ENCODE results near the gene NTRK2. TPM values are rescaled to one million over a fixed set of nuclear protein-coding genes. Genes with fewer than 3 reads are reported as not detected.

NTRK2 gene
- total RNA-seq, 5 donors from 2014 or later (not counting 1 experiment from before 2014, with no cell fraction given): 0.05 to 0.39 (median 0.12) TPM; not detected in 1

DNA sequence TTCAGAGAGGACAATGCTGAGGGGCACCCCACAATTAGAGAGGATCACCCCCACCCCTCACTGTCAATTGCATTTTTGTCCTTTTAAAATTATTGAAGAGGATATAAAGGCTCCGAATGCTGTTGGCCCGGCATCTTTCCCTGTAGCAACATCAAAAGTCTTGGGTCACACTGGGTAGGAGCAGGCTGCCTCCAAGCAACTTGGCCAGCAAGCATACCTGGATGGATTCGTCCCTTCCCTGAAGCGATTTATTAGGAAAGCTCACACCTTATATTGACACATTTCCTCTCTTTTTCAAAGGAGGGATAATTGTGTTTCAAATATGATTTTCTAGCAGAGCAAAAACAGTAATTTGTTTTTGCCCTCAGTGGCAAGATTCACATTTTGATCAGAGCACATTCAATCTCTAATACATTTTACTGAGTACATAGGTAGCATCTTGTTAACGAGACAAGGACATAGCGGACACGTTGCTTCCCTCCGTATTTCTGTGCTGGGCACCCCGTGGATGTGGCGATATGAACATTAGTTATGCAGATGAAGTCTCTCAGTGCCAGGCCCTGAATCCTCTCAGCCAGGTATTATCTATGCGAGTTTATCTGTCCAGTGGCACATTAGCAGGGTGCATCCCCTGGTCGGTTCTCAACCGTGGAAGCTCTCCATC, 321.5 kb downstream of the NTRK2 start:
- Histone ChIP-seq H3K4me1 (ENCODE audit: control insufficient read depth in 1 of 2, extremely low read depth in 1 of 2, insufficient read depth in 2 of 2, low read length in 2 of 2) (no peaks in the 10 kb centered on the region), H3K36me3 (ENCODE audit: control insufficient read depth in 2 of 2, extremely low read depth in 1 of 2, insufficient read depth in 1 of 2, low read length in 1 of 2) (no peaks in the 10 kb centered on the region), H3K27ac (ENCODE audit: low read length) (no peak overlapping the region), H3K27me3 (replicated peaks in 1 of 2; ENCODE audit: control insufficient read depth in 2 of 2, extremely low read depth in 1 of 2, insufficient read depth in 2 of 2, low read length in 1 of 2) (peaks cover 0 to 4% of the 10 kb centered on the region in 2 experiments), H3K4me3 (ENCODE audit: control insufficient read depth in 1 of 2, extremely low read depth in 1 of 2, low read length in 1 of 2) (no peak overlapping the region), H3K9me3 (no peaks in the 10 kb centered on the region)
- ChIA-PET POLR2A (no interaction called here), CTCF (interaction anchor here in 1 of 2 donors (0.5 kb wide), 1 partner anchor 619 kb away, joined by 3 read pairs; no protein-coding TSS in a partner anchor)
- no peaks in the 10 kb centered on the region for H3K4me1 Mint-ChIP-seq
- no peak for DNase-seq
- no peak overlapping the region for H3K4me3 Mint-ChIP-seq
- 94% methylated on average over 9 of the region's 13 CpGs for WGBS (ENCODE audit: insufficient coverage)
- no peaks in the 10 kb centered on the region for H3K36me3 Mint-ChIP-seq
- ATAC-seq (replicated peaks in 1 of 4): no peak
- H3K27me3 Mint-ChIP-seq: peaks cover 3 to 11% of the 10 kb centered on the region in 2 donors
- no peak overlapping the region for H3K27ac Mint-ChIP-seq
- H3K9me3 Mint-ChIP-seq: no peaks in the 10 kb centered on the region

DNA sequence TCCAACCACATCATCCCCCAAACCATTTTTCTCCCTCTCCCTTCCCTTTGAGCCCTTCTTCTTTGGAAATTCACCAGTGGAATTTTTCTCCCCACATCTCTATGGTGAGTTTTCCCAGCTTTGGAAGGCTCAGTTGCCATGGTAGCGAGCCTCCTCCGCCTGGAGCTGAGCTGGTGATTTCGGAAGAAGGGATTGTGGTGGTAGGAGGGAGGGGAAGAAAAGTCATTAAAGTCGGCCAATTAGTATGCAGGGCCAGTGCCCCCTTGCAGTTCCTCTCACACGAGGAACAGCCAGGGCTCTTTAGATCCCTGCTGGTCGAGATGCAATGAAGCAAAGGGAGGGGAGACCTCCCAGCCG, 322.0 kb downstream of the NTRK2 start:
- ChIA-PET POLR2A (no interaction called here), CTCF (interaction anchor here in 1 of 2 donors (0.5 kb wide), 1 partner anchor 618 kb away, joined by 3 read pairs; no protein-coding TSS in a partner anchor)
- WGBS (ENCODE audit: insufficient coverage): 61% methylated on average over 6 of the region's 7 CpGs
- Mint-ChIP-seq H3K4me3 (no peak overlapping the region), H3K27ac (no peak overlapping the region), H3K27me3 (peaks cover 3 to 13% of the 10 kb centered on the region in 2 donors), H3K36me3 (no peaks in the 10 kb centered on the region), H3K4me1 (no peaks in the 10 kb centered on the region), H3K9me3 (no peaks in the 10 kb centered on the region)
- no peak overlapping the region for H3K4me3 ChIP-seq (ENCODE audit: control insufficient read depth in 1 of 2, extremely low read depth in 1 of 2, low read length in 1 of 2)
- H3K27ac ChIP-seq (ENCODE audit: low read length): no peak overlapping the region
- ATAC-seq (replicated peaks in 1 of 4) (no peak), DNase-seq (no peak)
- H3K27me3 ChIP-seq (replicated peaks in 1 of 2; ENCODE audit: control insufficient read depth in 2 of 2, extremely low read depth in 1 of 2, insufficient read depth in 2 of 2, low read length in 1 of 2): peaks cover 0 to 4% of the 10 kb centered on the region in 2 experiments
- no peaks in the 10 kb centered on the region for H3K4me1 ChIP-seq (ENCODE audit: control insufficient read depth in 1 of 2, extremely low read depth in 1 of 2, insufficient read depth in 2 of 2, low read length in 2 of 2)
- H3K36me3 ChIP-seq (ENCODE audit: control insufficient read depth in 2 of 2, extremely low read depth in 1 of 2, insufficient read depth in 1 of 2, low read length in 1 of 2): no peaks in the 10 kb centered on the region
- no peaks in the 10 kb centered on the region for H3K9me3 ChIP-seq

DNA sequence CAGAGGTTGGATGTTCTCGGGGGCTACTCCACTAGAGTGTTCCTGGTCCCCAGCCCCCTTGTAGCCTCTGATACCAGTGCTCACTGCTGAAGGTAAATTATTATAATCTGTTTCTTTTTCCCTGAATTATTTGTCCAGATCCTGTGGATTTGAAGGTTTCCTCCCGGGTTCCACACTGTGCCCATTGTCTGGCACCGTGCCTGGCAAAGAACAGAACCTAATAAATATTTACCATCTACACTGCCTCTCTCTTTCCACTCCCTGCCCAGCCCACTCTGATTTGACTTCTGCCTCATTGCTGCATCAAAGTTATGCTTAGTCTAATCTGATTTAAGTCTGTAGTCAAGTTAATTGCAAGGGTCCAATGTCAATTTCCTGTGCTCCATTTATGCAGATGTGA, 322.9 kb downstream of the NTRK2 start:
- no peaks in the 10 kb centered on the region for H3K4me1 Mint-ChIP-seq
- Histone ChIP-seq H3K4me3 (ENCODE audit: control insufficient read depth in 1 of 2, extremely low read depth in 1 of 2, low read length in 1 of 2) (no peak overlapping the region), H3K9me3 (no peaks in the 10 kb centered on the region), H3K27me3 (replicated peaks in 1 of 2; ENCODE audit: control insufficient read depth in 2 of 2, extremely low read depth in 1 of 2, insufficient read depth in 2 of 2, low read length in 1 of 2) (peaks cover 0 to 4% of the 10 kb centered on the region in 2 experiments), H3K36me3 (ENCODE audit: control insufficient read depth in 2 of 2, extremely low read depth in 1 of 2, insufficient read depth in 1 of 2, low read length in 1 of 2) (no peaks in the 10 kb centered on the region), H3K4me1 (ENCODE audit: control insufficient read depth in 1 of 2, extremely low read depth in 1 of 2, insufficient read depth in 2 of 2, low read length in 2 of 2) (no peaks in the 10 kb centered on the region), H3K27ac (ENCODE audit: low read length) (no peak overlapping the region)
- H3K9me3 Mint-ChIP-seq: no peaks in the 10 kb centered on the region
- H3K27me3 Mint-ChIP-seq: peaks cover 6 to 15% of the 10 kb centered on the region in 2 donors
- no peak overlapping the region for H3K27ac Mint-ChIP-seq
- DNase-seq (no peak), ATAC-seq (replicated peaks in 1 of 4) (no peak)
- ChIA-PET CTCF (no interaction called here), POLR2A (no interaction called here)
- WGBS (ENCODE audit: insufficient coverage): 100% methylated on average over 1 of the region's 3 CpGs
- no peaks in the 10 kb centered on the region for H3K36me3 Mint-ChIP-seq
- no peak overlapping the region for H3K4me3 Mint-ChIP-seq

DNA sequence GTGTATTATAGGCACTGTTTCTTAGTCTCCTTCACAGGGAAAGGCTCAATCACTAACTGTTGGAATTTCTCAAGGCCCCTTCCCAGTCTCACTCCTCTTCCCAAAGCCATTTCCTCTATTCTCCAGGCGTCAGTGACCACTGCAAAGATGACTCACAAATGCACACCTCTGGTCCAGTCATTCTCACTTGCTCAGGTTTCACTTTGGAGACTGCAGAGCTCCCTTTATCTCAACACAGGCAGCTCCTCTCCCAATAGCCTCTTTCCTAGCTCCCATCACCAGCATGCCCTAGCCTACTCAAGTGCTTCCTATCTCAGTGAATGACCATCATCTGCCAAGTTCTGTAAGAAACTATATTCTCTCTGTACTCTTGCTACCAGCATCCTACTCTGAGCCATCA, 323.6 kb downstream of the NTRK2 start:
- Mint-ChIP-seq H3K27ac (no peak overlapping the region), H3K9me3 (no peaks in the 10 kb centered on the region), H3K36me3 (no peaks in the 10 kb centered on the region), H3K4me1 (no peaks in the 10 kb centered on the region), H3K4me3 (no peak overlapping the region), H3K27me3 (peaks cover 6 to 17% of the 10 kb centered on the region in 2 donors)
- H3K9me3 ChIP-seq: no peaks in the 10 kb centered on the region
- no peaks in the 10 kb centered on the region for H3K4me1 ChIP-seq (ENCODE audit: control insufficient read depth in 1 of 2, extremely low read depth in 1 of 2, insufficient read depth in 2 of 2, low read length in 2 of 2)
- CTCF ChIA-PET: no interaction called here
- no peak for ATAC-seq (replicated peaks in 1 of 4)
- POLR2A ChIA-PET: no interaction called here
- peaks cover 0 to 8% of the 10 kb centered on the region in 2 experiments for H3K27me3 ChIP-seq (replicated peaks in 1 of 2; ENCODE audit: control insufficient read depth in 2 of 2, extremely low read depth in 1 of 2, insufficient read depth in 2 of 2, low read length in 1 of 2)
- H3K36me3 ChIP-seq (ENCODE audit: control insufficient read depth in 2 of 2, extremely low read depth in 1 of 2, insufficient read depth in 1 of 2, low read length in 1 of 2): no peaks in the 10 kb centered on the region
- 40% methylated on average over 1 of the region's 1 CpG for WGBS (ENCODE audit: insufficient coverage)
- no peak overlapping the region for H3K4me3 ChIP-seq (ENCODE audit: control insufficient read depth in 1 of 2, extremely low read depth in 1 of 2, low read length in 1 of 2)
- DNase-seq: no peak
- no peak overlapping the region for H3K27ac ChIP-seq (ENCODE audit: low read length)

DNA sequence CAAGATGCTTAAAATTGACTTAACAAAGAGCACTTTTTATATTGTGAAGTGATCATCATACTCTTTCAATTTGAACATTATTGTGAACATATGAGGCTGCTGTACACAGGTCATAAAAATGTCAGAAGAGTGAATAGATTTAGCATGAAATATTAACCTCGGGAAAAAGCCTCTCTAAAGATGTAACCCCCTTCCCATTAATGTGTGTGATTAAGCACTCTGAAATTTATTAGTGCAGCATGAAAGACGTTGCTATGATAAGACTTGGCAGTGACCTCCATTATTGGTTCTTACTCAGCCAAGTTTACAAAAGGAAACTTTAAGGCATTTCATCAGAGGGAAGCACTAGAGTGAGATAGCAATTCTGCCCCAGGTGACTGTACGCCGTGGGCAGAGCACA, 326.5 kb downstream of the NTRK2 start:
- Mint-ChIP-seq H3K27ac (no peak overlapping the region), H3K4me3 (no peak overlapping the region), H3K36me3 (no peaks in the 10 kb centered on the region), H3K4me1 (no peaks in the 10 kb centered on the region), H3K27me3 (peaks cover 13 to 30% of the 10 kb centered on the region in 2 donors), H3K9me3 (peaks cover 4 to 10% (median 8%) of the 10 kb centered on the region in 3 donors)
- H3K9me3 ChIP-seq: no peaks in the 10 kb centered on the region
- no peaks in the 10 kb centered on the region for H3K4me1 ChIP-seq (ENCODE audit: control insufficient read depth in 1 of 2, extremely low read depth in 1 of 2, insufficient read depth in 2 of 2, low read length in 2 of 2)
- WGBS (ENCODE audit: insufficient coverage): 69% methylated on average over 2 of the region's 4 CpGs
- ChIA-PET CTCF (no interaction called here), POLR2A (no interaction called here)
- DNase-seq (no peak), ATAC-seq (replicated peaks in 1 of 4) (no peak)
- no peak overlapping the region for H3K4me3 ChIP-seq (ENCODE audit: control insufficient read depth in 1 of 2, extremely low read depth in 1 of 2, low read length in 1 of 2)
- H3K36me3 ChIP-seq (ENCODE audit: control insufficient read depth in 2 of 2, extremely low read depth in 1 of 2, insufficient read depth in 1 of 2, low read length in 1 of 2): no peaks in the 10 kb centered on the region
- peaks cover 0 to 8% of the 10 kb centered on the region in 2 experiments for H3K27me3 ChIP-seq (replicated peaks in 1 of 2; ENCODE audit: control insufficient read depth in 2 of 2, extremely low read depth in 1 of 2, insufficient read depth in 2 of 2, low read length in 1 of 2)
- H3K27ac ChIP-seq (ENCODE audit: low read length): no peak overlapping the region

DNA sequence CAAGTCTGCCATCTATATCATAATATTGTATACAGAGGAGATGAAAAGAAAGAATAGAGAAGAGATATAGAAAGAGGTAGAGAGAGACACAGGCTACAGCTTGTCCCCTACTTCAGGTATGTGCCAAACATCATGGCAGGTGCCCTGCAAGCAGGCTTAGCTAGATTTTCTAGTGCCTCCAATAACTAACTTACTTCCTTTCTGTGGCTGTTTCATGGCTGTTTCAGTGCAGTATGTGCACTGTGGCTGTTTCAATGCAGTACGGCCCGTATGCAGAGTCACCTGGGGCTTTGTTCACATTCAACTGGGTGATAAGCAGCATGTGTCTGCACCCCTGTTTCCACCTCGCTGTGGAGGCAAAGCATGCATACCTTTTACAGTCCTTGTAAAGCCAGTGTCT, 327.2 kb downstream of the NTRK2 start:
- DNase-seq (no peak), ATAC-seq (replicated peaks in 1 of 4) (no peak)
- 94% methylated on average over 2 of the region's 3 CpGs for WGBS (ENCODE audit: insufficient coverage)
- Histone ChIP-seq H3K4me3 (ENCODE audit: control insufficient read depth in 1 of 2, extremely low read depth in 1 of 2, low read length in 1 of 2) (no peak overlapping the region), H3K36me3 (ENCODE audit: control insufficient read depth in 2 of 2, extremely low read depth in 1 of 2, insufficient read depth in 1 of 2, low read length in 1 of 2) (no peaks in the 10 kb centered on the region), H3K9me3 (no peaks in the 10 kb centered on the region), H3K27ac (ENCODE audit: low read length) (no peak overlapping the region), H3K4me1 (ENCODE audit: control insufficient read depth in 1 of 2, extremely low read depth in 1 of 2, insufficient read depth in 2 of 2, low read length in 2 of 2) (no peaks in the 10 kb centered on the region), H3K27me3 (replicated peaks in 1 of 2; ENCODE audit: control insufficient read depth in 2 of 2, extremely low read depth in 1 of 2, insufficient read depth in 2 of 2, low read length in 1 of 2) (peaks cover 0 to 8% of the 10 kb centered on the region in 2 experiments)
- H3K4me3 Mint-ChIP-seq: no peak overlapping the region
- ChIA-PET CTCF (no interaction called here), POLR2A (no interaction called here)
- no peaks in the 10 kb centered on the region for H3K4me1 Mint-ChIP-seq
- peaks cover 7 to 15% (median 12%) of the 10 kb centered on the region in 3 donors for H3K9me3 Mint-ChIP-seq
- no peak overlapping the region for H3K27ac Mint-ChIP-seq
- H3K27me3 Mint-ChIP-seq: peaks cover 14 to 30% of the 10 kb centered on the region in 2 donors
- H3K36me3 Mint-ChIP-seq: no peaks in the 10 kb centered on the region
